HG03457 (cell line): ENCODE data around the gene CMTM2.
"Not testable (repeated sequence)": the region's sequence is repeated elsewhere in the genome, so short reads cannot be mapped to it uniquely, and the experiment has no call there.

Experiments used
- ATAC-seq: cut with Tn5 transposase; IDR thresholded peaks from one replicate; pipeline ENCODE4 v1.9.1; 2021; ENCODE audit warnings: moderate number of reproducible peaks; ENCODE audit not compliant: unreplicated experiment

CMTM2 gene

GRCh38 chr16:66552286-66553177 is 26.7 kb upstream of the CMTM2 start, which contains the start of gene CKLF:
CKLF (plus strand) TSS chr16:66552576; CDS start chr16:66552716, 140 bp downstream.
- ATAC-seq: peak; percentile 45

GRCh38 chr16:66553223-66553622 is 26.0 kb upstream of the CMTM2 start:
- no peak for ATAC-seq

- ATAC-seq: no peak
These were observed 25.2 kb upstream of the CMTM2 start for GRCh38 chr16:66554021-66554420.

- no peak for ATAC-seq
These were observed 24.8 kb upstream of the CMTM2 start for GRCh38 chr16:66554495-66554894.

GRCh38 chr16:66560107-66560506 is 19.2 kb upstream of the CMTM2 start:
- no peak for ATAC-seq

GRCh38 chr16:66561381-66562080 is 17.7 kb upstream of the CMTM2 start:
- ATAC-seq: no peak

GRCh38 chr16:66562409-66562808 is 16.9 kb upstream of the CMTM2 start:
- ATAC-seq: no peak

GRCh38 chr16:66562986-66563385 is 16.3 kb upstream of the CMTM2 start:
- ATAC-seq: no peak

- ATAC-seq: no peak
These were observed 15.5 kb upstream of the CMTM2 start for GRCh38 chr16:66563574-66564334.

GRCh38 chr16:66566051-66566901 is 13.0 kb upstream of the CMTM2 start, which contains the start of gene CMTM1:
CMTM1 (plus strand) TSS chr16:66566439; CDS start chr16:66566514, 75 bp downstream.
- ATAC-seq: no peak

GRCh38 chr16:66567270-66567669 is 12.0 kb upstream of the CMTM2 start:
- not testable (repeated sequence) for ATAC-seq

GRCh38 chr16:66568355-66568754 is 10.9 kb upstream of the CMTM2 start:
- ATAC-seq: no peak

GRCh38 chr16:66569131-66569530 is 10.1 kb upstream of the CMTM2 start:
- no peak for ATAC-seq

GRCh38 chr16:66569827-66570405 is 9.3 kb upstream of the CMTM2 start:
- no peak for ATAC-seq

GRCh38 chr16:66572356-66572755 is 6.9 kb upstream of the CMTM2 start:
- ATAC-seq: no peak

- ATAC-seq: no peak
These were observed 5.2 kb upstream of the CMTM2 start for GRCh38 chr16:66574081-66574480.

- ATAC-seq: no peak
These were observed 4.7 kb upstream of the CMTM2 start for GRCh38 chr16:66574531-66574930.

GRCh38 chr16:66575060-66575459 is 4.2 kb upstream of the CMTM2 start:
- no peak for ATAC-seq

- ATAC-seq: no peak
These were observed 3.0 kb upstream of the CMTM2 start for GRCh38 chr16:66576296-66576695.
